Parathyroid adenoma (tissue), 2 donors: ENCODE data around the gene VSIG10L.
A peak's percentile ranks its signal among the peaks of the same experiment; 100 is the strongest.

Source experiments
- H2AFZ ChIP-seq: fragments of 300-600 bp; sonication (generic); one replicate; pipeline ENCODE4 v1.7.0; 2017; ENCODE audit warnings: antibody characterized with exemption, mild to moderate bottlenecking
- H3K27ac ChIP-seq: fragments of 300-600 bp; sonication (generic); one replicate; pipeline ENCODE4 v1.7.0; 2017
- H3K27me3 ChIP-seq: fragments of 300-600 bp; sonication (generic); one replicate; pipeline ENCODE4 v1.7.0; 2017; ENCODE audit warnings: low read length; ENCODE audit not compliant: control insufficient read depth, insufficient read depth
- H3K36me3 ChIP-seq: fragments of 300-600 bp; sonication (generic); one replicate; pipeline ENCODE4 v1.7.0; 2017; ENCODE audit warnings: low read length; ENCODE audit not compliant: control insufficient read depth, insufficient read depth
- H3K4me1 ChIP-seq: fragments of 300-600 bp; sonication (generic); one replicate; pipeline ENCODE4 v1.7.0; 2017; ENCODE audit warnings: control low read depth
- H3K4me2 ChIP-seq: fragments of 300-600 bp; sonication (generic); one replicate; pipeline ENCODE4 v1.7.0; 2017; ENCODE audit warnings: low read length
- H3K4me3 ChIP-seq: fragments of 300-600 bp; sonication (generic); one replicate; pipeline ENCODE4 v1.7.0; 2017; ENCODE audit warnings: low read depth, low read length
- H3K79me2 ChIP-seq: fragments of 300-600 bp; sonication (generic); one replicate; pipeline ENCODE4 v1.7.0; 2017; ENCODE audit warnings: control low read depth
- H3K9ac ChIP-seq: fragments of 300-600 bp; sonication (generic); one replicate; pipeline ENCODE4 v1.7.0; 2017; ENCODE audit warnings: mild to moderate bottlenecking
- H3K9me3 ChIP-seq: fragments of 300-600 bp; sonication (generic); one replicate; pipeline ENCODE4 v1.7.0; 2017; ENCODE audit warnings: low read length; ENCODE audit not compliant: control insufficient read depth
- TF ChIP-seq, protein P1 (sequence below): fragments of 300-600 bp; sonication (generic); IDR thresholded peaks from one replicate; pipeline ENCODE4 v1.7.0; 2017; ENCODE audit warnings: antibody characterized with exemption, mild to moderate bottlenecking
- donor health status: primary hyperparathyroidism.

The VSIG10L gene

DNA sequence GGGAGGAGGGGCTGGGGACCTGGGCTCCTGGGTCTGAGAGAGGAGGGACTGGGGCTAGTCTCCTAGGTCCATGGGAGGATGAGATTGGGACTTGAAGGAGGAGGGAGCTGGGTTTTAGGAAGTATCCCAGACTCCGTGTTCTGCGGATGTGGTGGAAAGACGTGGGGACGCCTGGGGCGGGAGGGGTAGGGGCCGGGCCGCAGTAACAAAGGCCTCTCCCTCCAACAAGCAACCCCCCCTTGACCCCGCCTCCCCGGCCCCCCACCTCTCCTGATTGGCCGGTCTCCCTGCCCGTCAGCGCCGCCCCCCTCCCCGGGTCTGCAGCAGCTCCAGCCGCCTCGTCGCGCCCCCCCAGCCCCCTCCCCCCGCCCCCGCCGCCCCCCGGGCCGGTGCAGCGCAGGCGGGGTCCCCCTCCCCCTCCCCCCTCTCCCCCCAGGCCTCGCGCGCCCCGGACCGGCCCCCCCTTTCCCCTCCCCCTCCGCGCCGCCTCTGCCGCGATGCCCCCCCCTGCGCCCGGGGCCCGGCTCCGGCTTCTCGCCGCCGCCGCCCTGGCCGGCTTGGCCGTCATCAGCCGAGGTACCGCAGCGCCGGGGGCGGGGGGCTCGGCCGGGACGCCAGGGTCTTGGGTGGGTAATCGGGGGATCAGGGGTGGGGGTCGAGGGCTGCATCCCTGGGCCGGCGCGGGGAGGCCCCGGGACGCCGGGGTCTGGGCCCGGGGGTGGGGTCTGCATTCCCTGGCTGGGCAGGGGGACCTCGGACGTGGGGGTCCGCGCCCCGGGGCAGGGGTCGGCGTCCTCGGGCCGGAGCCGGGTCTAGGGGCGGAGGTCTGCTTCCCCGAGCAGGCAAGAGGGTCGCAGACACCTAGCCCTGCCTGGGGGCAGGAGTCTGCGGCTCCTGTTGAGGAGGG, 30.3 kb downstream of the VSIG10L start, which contains the start of gene IGLON5:
Gene IGLON5, plus strand, starts transcription at position 294 of the 907 bp plus-strand sequence. Its CDS starts 204 bp downstream, at position 498.
- Histone ChIP-seq H3K27me3 (no peaks in the 10 kb centered on the region), H3K4me2 (no peak within 1 kb of the TSS), H3K36me3 (no peaks in the 10 kb centered on the region), H3K79me2 (no peaks in the 10 kb centered on the region), H3K9ac (no peak within 1 kb of the TSS), H2AFZ (peak within 1 kb of the TSS; percentile 42), H3K4me3 (no peak within 1 kb of the TSS), H3K27ac (no peak within 1 kb of the TSS), H3K9me3 (no peaks in the 10 kb centered on the region), H3K4me1 (no peaks in the 10 kb centered on the region)
- TF ChIP-seq, protein P1, sequence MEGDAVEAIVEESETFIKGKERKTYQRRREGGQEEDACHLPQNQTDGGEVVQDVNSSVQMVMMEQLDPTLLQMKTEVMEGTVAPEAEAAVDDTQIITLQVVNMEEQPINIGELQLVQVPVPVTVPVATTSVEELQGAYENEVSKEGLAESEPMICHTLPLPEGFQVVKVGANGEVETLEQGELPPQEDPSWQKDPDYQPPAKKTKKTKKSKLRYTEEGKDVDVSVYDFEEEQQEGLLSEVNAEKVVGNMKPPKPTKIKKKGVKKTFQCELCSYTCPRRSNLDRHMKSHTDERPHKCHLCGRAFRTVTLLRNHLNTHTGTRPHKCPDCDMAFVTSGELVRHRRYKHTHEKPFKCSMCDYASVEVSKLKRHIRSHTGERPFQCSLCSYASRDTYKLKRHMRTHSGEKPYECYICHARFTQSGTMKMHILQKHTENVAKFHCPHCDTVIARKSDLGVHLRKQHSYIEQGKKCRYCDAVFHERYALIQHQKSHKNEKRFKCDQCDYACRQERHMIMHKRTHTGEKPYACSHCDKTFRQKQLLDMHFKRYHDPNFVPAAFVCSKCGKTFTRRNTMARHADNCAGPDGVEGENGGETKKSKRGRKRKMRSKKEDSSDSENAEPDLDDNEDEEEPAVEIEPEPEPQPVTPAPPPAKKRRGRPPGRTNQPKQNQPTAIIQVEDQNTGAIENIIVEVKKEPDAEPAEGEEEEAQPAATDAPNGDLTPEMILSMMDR: no peak

DNA sequence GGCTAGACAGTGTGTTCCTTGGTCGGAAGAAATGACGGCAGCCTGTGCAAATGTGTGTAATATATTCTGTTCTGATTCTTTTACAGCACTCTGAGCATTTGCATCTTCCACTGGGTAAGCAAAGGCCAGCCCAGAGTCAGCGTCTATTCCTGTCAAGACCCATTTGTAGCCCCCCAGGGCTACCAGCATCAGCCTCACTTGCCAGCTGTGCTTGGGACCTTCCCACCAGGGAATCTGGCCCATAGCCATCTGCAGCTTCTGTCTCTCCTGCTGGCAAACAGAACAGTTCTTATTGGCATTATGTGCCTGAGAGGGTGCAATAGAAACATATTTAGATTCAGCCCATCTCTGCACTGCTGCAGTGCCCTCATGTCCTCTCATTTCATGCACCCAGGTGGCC, 36.5 kb downstream of the VSIG10L start:
- Histone ChIP-seq H3K79me2 (no peaks in the 10 kb centered on the region), H3K27ac (no peak overlapping the region), H2AFZ (no peak overlapping the region), H3K36me3 (no peaks in the 10 kb centered on the region), H3K4me2 (no peak overlapping the region), H3K4me3 (no peak overlapping the region), H3K27me3 (no peaks in the 10 kb centered on the region), H3K9ac (no peak overlapping the region), H3K4me1 (no peaks in the 10 kb centered on the region), H3K9me3 (no peaks in the 10 kb centered on the region)
- TF ChIP-seq, protein P1: no peak

DNA sequence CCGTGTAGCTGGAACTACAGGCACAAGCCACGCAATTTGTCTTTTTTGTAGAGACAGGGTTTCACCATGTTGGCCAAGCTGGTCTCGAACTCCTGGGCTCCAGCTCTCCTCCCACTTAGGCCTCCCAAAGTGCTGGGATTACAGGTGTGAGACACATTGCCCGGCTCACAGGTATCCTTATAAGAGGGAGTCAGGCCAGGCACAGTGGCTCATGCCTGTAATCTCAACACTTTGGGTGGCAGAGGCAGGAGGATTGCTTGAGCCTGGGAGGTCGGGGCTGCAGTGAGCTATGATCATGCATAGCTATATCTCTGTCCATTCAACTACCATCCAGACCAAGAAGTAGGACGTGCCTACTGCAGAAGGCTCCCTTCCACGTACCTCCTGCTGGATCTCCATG, 40.7 kb downstream of the VSIG10L start:
- no peak overlapping the region for H3K9ac ChIP-seq
- no peak overlapping the region for H3K4me2 ChIP-seq
- no peaks in the 10 kb centered on the region for H3K36me3 ChIP-seq
- no peak overlapping the region for H3K27ac ChIP-seq
- no peak overlapping the region for H2AFZ ChIP-seq
- H3K27me3 ChIP-seq: no peaks in the 10 kb centered on the region
- H3K79me2 ChIP-seq: no peaks in the 10 kb centered on the region
- H3K4me3 ChIP-seq: no peak overlapping the region
- no peaks in the 10 kb centered on the region for H3K9me3 ChIP-seq
- H3K4me1 ChIP-seq: no peaks in the 10 kb centered on the region
- TF ChIP-seq, protein P1: no peak

DNA sequence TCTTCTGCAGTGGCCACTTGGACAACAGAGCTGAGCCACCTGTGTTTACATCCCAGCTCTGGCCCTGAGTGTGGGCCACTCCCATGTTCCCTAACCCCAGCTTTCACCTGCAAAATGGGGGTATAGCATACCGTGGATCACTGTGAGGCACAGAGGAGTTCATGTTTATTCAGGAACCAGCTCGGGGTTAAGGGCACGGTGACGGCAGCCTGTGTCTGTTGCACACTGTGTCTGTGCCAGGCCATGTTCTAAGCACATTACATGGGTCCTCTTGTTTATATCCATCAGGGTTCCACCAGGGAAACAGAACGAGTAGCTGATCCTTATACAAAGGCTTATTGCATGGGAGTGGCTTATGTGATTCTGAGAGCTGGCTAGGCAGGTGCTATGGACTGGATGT, 44.5 kb downstream of the VSIG10L start:
- Histone ChIP-seq H3K36me3 (no peaks in the 10 kb centered on the region), H3K9ac (no peak overlapping the region), H3K27me3 (no peaks in the 10 kb centered on the region), H3K9me3 (no peaks in the 10 kb centered on the region), H3K79me2 (no peaks in the 10 kb centered on the region), H2AFZ (no peak overlapping the region), H3K27ac (no peak overlapping the region), H3K4me1 (peaks cover 7% of the 10 kb centered on the region), H3K4me3 (no peak overlapping the region), H3K4me2 (no peak overlapping the region)
- TF ChIP-seq, protein P1: no peak
